Measurements from ENCODE around the gene CTNS.
"Not testable (repeated sequence)": the region's sequence is repeated elsewhere in the genome, so short reads cannot be mapped to it uniquely, and the experiment has no call there.

Gene CTNS

DNA sequence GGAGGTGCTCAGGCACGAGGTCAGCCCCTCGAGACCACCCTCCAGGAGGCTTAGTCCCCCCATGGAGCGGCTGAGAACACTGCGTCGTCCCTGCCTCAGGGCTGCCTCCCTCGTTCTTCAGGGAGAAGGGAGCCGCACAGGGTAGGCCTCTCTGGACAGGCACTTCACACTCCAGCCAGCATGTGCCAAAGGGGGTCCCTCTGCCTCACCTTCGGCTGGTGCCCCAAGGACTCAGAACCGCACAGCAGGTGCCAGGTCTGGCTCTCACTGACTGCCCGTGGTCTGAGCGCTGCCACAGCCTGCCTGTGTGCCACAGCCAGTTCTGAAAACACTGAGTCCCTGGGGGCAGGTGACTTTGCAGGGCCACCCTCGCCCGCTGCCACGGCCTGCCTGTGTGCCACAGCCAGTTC lies 52.3 kb downstream of the CTNS start:
- DNase-seq = no peak

GRCh38 chr17:3689262-3690093 lies 52.9 kb downstream of the CTNS start:
- DNase-seq = no peak

GRCh38 chr17:3690094-3690715 lies 53.6 kb downstream of the CTNS start:
- no peak for DNase-seq

GRCh38 chr17:3691617-3692067 lies 55.1 kb downstream of the CTNS start:
- no peak for DNase-seq

DNA sequence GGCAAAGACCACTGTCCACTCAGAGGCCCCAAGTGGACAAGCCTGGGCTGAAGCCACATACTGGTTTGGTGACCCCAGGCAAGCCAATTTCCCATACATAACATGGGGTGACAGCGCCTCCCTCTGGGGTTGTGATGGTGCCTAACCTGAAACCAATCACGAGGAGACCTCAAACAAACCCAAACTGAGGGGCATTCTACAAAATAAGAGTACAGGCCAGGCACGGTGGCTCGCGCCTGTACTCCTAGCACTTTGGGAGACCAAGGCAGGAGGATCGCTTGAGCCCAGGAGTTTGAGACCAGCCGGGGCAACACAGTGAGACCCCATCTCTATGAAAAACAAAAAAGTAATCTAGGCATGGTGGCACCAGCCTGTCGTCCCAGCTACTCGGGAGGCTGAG lies 55.8 kb downstream of the CTNS start:
- no peak for DNase-seq

GRCh38 chr17:3693141-3693540 lies 56.6 kb downstream of the CTNS start:
- no peak for DNase-seq

- DNase-seq = no peak
These were observed 57.3 kb downstream of the CTNS start for GRCh38 chr17:3693829-3694231.

- no peak for DNase-seq
These were observed 58.7 kb downstream of the CTNS start for GRCh38 chr17:3695129-3695722.

GRCh38 chr17:3695723-3696411 lies 59.3 kb downstream of the CTNS start, which contains the start of gene P2RX5:
Gene P2RX5, minus strand, starts transcription at chr17:3696155. Its CDS starts 150 bp downstream, at chr17:3696005.
- DNase-seq = peak; percentile 7

DNA sequence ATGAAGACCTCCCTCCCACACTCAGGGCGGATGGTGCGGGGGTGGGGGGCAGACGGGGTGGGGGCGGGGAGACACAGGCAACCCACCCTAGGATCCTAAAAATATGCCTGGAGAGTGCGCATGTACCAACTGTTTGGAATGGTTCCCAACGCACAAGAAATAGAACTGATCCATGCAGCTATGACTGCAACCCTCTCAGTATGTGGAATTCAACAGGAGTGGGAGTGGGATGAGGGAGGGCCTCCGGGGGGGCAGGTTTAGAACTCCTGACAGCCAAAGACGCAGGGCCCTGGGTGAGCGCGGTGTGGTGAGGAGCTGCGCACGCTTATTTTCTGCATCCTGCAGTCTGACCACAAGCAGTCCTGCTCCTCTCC lies 60.5 kb downstream of the CTNS start:
- DNase-seq = no peak

DNA sequence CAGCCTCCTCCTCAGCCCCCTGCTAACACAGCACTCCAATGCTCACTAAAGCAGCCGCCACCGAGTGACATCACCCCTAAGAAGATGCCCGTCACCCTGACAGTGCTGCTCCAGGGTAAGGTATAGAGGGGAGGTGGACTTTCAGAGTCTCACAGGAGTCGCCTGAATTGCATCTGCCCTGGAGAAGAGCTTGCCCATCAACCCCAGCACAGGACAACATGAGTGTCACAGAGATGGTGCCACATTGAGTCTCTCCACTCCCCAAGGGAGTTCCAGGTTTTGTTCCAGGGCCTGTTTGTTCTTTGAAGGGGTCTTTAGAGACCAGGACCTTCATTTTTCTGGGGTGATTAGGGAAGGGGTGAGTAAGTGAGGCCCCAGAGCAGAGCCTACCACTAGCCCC lies 61.6 kb downstream of the CTNS start:
- DNase-seq = no peak

DNA sequence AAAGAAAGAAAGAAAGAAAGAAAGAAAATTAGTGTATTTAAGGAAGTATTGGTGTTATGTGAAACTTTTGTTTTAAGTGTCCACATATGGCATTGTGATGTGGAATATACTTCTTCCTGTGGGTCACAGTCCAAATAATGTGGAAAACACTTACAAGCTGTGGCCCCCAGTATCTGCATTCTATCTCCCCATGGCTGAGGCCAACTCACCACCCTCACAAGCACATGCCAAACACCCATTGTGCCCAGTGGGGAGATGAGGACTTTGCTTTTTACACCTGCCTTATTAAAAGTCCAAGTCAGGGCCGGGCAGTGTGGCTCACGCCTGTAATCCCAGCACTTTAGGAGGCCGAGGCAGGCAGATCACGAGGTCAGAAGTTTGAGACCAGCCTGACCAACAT lies 63.4 kb downstream of the CTNS start:
- no peak for DNase-seq

DNA sequence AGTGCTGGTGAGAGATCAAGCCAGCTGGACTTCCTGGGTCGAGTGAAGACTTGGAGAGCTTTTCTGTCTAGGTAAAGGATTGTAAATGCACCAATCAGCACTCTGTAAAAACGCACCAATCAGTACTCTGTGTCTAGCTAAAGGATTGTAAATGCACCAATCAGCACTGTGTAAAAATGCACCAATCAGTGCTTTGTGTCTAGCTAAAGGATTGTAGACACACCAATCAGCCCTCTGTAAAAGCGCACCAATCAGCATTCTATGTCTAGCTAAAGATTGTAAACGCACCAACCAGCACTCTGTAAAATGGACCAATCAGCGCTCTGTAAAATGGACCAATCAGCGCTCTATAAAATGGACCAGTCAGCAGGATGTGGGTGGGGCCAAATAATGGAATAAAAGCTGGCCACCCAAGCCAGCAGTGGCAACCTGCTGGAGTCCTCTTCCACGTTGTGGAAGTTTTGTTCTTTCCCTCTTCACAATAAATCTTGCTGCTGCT lies 65.5 kb downstream of the CTNS start:
- not testable (repeated sequence) for DNase-seq

DNA sequence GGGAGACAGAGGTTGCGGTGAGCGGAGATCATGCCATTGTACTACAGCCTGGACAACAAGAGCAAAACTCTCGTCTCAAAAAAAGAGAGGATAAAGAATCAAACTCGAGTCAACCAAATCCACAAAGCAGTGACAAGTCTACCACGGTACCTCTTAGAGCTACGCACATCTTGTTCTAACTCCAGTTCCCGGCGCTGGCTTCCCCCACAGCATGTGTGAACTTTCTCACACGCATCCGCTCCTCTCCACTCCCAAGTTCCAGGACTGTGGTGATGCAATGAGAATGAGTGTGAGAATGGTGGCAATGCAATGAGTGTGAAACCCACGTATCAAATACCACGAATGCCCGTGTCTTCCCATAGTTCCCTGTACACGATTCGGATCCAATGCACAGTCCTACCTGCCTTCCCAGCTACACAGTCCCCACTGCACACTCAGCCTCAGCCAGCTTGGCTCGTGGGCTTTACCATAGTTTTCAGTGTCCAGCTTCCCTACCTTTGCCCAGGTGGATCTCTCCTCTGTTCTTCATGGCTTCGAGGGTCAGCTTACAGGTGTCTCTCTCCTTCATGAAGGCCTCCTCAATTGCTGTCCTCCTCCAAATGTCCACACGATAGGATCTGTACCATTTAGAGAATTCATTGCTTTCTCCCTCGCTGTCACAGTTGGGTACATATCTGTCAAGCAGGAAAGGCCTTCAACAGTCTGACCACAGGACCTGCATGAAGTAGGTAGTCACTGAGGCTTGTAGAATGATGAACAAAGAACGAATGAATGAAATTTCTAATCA lies 68.6 kb downstream of the CTNS start:
- DNase-seq = no peak

GRCh38 chr17:3705718-3705984 lies 69.1 kb downstream of the CTNS start:
- DNase-seq = not testable (repeated sequence)

DNA sequence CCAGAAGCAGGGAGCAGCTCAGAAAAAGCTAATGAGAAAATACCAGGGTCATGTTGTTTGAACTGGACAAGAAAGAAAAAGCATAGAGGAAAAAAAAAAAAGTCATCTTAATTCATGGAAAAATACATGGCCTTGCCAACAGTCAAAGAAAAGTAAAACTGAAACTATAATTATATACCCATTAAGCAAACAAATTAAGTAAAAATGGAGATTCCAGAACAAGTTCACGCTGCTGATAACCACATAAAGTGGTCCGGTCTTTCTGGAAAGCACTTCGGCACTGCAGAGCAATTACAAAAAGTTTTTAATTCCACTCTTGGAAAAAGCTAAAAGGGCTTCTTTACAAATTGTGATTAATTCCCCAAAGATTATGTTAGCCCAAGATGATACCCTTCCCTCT lies 71.8 kb downstream of the CTNS start:
- no peak for DNase-seq

GRCh38 chr17:3710951-3711383 lies 74.4 kb downstream of the CTNS start:
- peak; percentile 44 for DNase-seq

All from fibroblast of skin of back (primary cell).